HG03354 (cell line): ENCODE results near the gene CCDC117.
"Not testable (repeated sequence)": the region's sequence is repeated elsewhere in the genome, so short reads cannot be mapped to it uniquely, and the experiment has no call there.

Experiments used
- ATAC-seq: cut with Tn5 transposase; IDR thresholded peaks from one replicate; pipeline ENCODE4 v1.9.1; 2021; ENCODE audit warnings: mild to moderate bottlenecking; ENCODE audit not compliant: unreplicated experiment, poor library complexity, severe bottlenecking

Gene CCDC117, protein sequence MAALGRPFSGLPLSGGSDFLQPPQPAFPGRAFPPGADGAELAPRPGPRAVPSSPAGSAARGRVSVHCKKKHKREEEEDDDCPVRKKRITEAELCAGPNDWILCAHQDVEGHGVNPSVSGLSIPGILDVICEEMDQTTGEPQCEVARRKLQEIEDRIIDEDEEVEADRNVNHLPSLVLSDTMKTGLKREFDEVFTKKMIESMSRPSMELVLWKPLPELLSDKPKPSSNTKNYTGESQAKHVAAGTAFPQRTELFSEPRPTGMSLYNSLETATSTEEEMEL

GRCh38 chr22:28772633-28773460, at the start of gene CCDC117:
TSS of gene CCDC117 (plus strand) at chr22:28772695. CDS start at chr22:28772850, 155 bp downstream.
- ATAC-seq, result peak; percentile 88

DNA sequence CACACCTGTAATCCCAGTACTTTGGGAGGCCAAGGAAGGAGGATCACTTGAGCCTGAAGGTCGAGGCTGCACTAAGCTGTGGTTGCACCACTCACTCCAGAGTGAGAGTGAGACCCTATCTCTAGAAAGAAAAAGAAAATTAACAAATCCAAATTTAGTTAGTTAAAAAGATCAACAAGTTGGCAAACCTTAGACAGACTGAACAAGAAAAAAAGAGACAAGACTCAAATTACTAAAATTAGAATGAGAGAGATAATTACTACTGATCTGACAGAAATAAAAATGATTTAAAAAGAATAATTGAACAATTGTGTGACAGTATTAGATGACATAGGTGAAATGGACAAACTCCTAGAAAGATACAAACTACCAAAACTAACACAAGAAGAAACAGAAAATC, 44.5 kb upstream of the CCDC117 start:
- no peak for ATAC-seq

GRCh38 chr22:28728621-28729313, 43.7 kb upstream of the CCDC117 start:
- no peak for ATAC-seq

DNA sequence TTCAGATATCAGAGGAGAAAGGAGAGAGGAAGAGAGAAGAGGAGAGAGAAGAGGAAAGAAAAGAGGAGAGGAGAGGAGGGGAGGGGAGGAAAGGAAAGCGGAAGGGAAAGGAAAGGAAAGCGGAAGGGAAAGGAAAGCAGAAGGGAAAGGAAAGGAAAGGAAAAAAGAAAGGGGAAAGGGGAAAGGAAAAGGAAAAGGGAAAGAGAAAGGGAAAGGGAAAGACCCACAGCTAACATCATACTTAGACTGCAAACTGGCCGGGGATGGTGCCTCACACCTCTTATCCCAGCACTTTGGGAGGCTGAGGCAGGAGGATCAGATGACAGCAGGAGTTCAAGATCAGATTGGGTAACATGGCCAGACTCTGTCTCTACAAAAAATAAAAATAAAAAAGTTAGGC, 42.3 kb upstream of the CCDC117 start:
- no peak for ATAC-seq

DNA sequence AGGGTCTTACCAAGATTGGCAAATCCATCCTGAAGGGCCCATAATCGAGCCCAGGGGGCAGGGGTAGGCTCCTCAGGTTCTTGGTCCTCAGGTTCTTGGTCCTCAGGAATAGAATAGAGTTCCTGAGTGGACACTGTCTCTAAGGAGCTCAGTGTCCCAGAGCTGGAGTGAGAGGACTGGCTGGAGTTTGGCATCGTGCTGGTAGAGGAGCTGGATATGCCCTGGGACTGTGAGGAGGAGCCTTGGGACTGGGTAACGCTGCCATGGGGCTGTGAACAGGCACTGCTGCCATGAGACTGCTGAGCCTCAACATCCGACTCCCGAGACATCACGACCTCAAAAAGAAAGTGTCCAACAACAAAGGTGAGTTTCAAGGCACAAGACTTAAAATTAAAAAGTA, 38.1 kb upstream of the CCDC117 start:
- no peak for ATAC-seq

GRCh38 chr22:28736301-28737155, 36.0 kb upstream of the CCDC117 start:
- ATAC-seq, result no peak

DNA sequence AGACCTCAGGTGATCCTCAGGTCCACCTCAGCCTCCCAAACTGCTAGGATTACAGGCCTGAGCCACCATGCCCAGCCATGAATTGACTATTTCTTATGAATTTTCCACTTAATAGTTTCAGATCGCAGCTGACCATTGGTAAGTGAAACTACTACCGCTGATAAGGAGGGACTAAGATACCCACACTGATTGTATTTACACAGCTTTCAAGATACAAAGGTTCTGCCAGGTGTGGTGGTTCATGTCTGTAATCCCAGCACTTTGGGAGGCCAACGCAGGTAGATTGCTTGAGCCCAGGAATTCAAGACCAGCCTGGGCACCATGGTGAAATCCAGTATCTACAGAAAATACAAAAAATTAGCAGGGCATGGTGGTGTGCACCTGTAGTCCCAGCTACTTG, 34.8 kb upstream of the CCDC117 start:
- ATAC-seq, result no peak

DNA sequence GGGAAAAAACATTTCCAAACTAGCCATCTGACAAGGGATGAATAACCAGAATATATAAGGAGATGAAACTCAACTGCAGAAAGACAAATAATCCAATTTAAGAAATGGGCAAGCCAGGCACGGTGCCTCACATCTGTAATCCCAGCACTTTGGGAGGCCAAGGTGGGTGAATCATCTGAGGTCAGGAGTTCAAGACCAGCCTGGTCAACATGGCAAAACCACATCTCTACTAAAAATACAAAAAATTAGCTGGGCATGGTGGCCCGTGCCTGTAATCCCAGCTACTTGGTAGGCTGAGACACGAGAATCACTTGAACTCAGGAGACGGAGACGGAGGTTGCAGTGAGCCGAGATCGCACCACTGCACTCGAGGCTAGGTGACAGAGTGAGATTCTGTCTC, 33.6 kb upstream of the CCDC117 start:
- not testable (repeated sequence) for ATAC-seq

GRCh38 chr22:28741200-28741784, 31.2 kb upstream of the CCDC117 start:
- ATAC-seq, result no peak

DNA sequence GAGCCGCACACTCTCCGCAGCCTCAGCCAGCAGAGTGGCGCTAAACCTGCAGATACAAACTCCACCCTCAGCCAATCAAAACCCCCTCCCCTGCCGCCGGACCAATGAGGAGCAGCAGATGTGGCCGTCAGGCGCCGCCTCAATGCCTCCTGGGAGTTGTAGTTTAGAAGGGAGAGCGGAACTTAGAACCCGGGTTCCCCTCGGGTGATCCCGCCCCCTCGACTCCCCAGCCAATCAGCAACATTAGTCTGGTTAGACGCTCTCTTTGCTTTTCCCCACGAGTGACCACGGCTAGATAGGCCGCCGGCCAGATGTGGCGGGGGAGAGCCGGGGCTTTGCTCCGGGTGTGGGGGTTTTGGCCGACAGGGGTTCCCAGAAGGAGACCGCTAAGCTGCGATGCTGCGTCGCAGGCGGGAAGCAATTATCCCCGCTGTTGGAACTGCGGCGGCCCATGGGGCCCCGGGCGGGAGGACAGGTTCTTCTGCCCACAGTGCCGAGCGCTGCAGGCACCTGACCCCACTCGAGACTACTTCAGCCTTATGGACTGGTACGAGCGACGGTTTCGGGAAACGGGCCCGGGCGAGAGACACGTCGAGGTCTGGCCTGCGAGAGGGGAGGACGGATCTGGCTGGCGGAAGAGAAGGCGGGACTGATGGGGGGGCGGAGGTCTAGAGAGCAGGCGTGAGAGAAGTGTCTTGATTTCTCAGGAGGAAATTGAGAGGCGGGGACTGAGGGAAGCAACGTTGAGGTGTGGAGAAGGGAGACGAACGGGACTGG, 30.5 kb upstream of the CCDC117 start, which contains the start of the genes CHEK2 and HSCB:
TSS of gene CHEK2 (minus strand) at position 36 of the 777 bp plus-strand sequence. CDS start 7,099 bp downstream, outside the sequence.
TSS of gene HSCB (plus strand) at position 255 of the 777 bp plus-strand sequence. CDS start at position 312, 57 bp downstream.
- ATAC-seq, result peak; percentile 94

DNA sequence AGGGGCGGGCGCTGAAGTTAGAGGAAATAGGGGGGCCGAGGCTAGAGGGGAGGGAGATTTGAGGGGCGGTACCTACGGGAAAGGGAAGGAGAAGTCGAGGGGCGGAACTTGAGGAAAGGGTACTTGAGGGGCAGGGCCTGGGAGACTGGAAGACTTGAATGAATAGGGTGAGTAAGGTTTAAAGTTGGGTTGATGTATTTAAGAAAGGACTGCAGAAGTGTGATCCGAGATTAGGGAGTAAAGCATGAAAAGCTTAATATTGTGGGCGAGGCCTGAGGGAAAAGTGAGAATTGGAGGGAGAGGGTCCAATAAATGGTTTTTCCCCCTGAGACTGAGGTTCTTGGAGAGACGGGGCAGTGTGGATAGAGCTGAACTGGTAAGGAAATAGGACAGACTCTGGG, 29.9 kb upstream of the CCDC117 start:
- no peak for ATAC-seq

DNA sequence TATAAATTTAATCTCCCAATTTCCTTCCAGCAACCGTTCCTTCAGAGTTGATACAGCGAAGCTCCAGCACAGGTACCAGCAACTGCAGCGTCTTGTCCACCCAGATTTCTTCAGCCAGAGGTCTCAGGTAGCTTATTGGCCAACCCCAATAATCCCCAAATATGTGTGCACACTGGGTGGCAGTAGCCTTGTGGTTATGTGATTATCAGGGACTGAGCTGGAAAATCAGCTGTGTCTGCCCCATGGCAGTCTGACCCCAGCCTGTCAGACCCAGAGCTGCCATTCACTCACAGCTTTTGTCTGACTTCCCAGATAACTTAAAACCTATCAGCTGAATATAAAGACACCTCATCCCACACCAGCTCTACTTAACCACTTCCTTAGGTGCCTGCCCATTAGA, 28.6 kb upstream of the CCDC117 start:
- ATAC-seq, result no peak

- no peak for ATAC-seq
These were observed 22.0 kb upstream of the CCDC117 start for GRCh38 chr22:28750471-28750881.

DNA sequence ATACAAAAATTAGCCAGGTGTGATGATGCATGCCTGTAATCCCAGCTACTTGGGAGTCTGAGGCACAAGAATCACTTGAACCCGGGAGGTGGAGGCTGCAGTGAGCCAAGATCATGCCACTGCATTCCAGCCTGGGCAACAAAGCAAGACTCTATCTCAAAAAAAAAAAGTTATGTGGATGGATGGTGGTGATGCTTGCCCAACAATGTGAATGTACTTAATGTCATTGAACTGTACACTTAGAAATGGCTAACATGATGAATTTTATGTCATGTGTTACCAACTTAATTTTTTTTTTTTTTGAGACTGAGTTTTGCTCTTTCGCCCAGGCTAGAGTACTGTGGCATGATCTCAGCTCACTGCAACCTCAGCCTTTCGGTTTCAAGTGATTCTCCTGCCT, 18.0 kb upstream of the CCDC117 start:
- ATAC-seq, result not testable (repeated sequence)

- ATAC-seq, result no peak
These were observed 12.5 kb upstream of the CCDC117 start for GRCh38 chr22:28759861-28760560.

DNA sequence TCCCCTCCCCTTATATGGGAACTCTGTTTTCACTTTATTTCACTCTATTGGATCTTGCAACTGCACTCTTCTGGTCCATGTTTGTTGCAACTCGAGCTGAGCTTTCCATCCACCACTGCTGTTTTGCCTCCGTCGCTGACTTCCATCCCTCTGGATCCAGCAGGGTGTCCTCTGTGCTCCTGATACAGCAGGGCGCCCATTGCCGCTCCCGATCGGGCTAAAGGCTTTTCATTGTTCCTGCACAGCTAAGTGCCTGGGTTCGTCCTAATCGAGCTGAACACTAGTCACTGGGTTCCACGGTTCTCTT, 11.1 kb upstream of the CCDC117 start:
- ATAC-seq, result no peak

DNA sequence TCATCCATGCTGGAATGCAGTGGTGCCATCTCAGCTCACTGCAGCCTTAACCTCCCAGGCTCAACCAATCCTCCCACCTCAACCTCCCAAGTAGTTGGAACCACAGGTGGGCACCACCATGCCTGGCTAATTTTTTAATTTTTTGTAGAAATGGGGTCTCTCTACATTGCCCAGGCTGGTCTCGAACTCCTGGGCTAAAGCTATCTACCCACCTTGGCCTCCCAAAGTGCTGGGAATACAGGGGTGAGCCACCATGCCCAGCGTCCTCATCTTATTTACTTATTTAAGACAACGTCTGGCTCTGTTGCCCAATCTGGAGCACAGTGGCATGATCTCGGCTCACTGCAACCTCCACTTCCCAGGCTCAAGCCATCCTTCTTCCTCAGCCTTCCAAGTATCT, 10.5 kb upstream of the CCDC117 start:
- not testable (repeated sequence) for ATAC-seq

DNA sequence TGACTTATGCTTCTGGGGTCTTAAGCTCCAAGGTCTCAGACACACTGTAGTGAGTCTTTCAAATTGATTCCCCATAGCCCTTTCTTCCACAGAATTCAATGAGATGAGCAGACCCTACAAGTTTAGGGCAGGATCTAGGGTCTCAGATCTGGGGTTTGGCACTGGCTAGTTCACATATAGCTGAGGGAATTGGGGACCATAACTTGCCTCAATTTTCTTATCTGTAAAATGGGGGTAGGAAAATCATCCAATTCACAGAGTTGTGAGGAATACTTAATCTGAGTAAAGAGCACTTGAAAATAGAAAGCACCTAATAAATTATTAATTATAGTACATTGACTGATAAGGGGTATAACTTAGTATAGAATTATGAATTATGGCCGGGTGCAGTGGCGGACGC, 5.9 kb upstream of the CCDC117 start:
- no peak for ATAC-seq
